Activated T-helper 9 cell treated with anti-CD3 and anti-CD28 coated beads, Interleukin-2, amount 50 U/mL, for 16 hours (primary cell): ENCODE data around the gene PRG3.
"Not testable (repeated sequence)": the region's sequence is repeated elsewhere in the genome, so short reads cannot be mapped to it uniquely, and the experiment has no call there.

Experiments used
- DNase-seq: peaks from one replicate; pipeline ENCODE4 v3.0.0-alpha.2; 2020; ENCODE audit warnings: low read depth

The PRG3 gene

GRCh38 chr11:57387289-57388030, 6.5 kb upstream of the PRG3 start:
- DNase-seq: no peak

- no peak for DNase-seq
Measured at GRCh38 chr11:57386178-57386940, 5.4 kb upstream of the PRG3 start.

GRCh38 chr11:57379732-57380131, 1.2 kb downstream of the PRG3 start:
- no peak for DNase-seq

GRCh38 chr11:57378186-57378585, 2.8 kb downstream of the PRG3 start:
- no peak for DNase-seq

GRCh38 chr11:57377107-57377506, 3.8 kb downstream of the PRG3 start:
- no peak for DNase-seq

GRCh38 chr11:57376095-57377090, 4.6 kb downstream of the PRG3 start:
- DNase-seq: no peak

- DNase-seq: no peak
Measured at GRCh38 chr11:57375490-57375889, 5.5 kb downstream of the PRG3 start.

GRCh38 chr11:57374966-57375365, 6.0 kb downstream of the PRG3 start:
- DNase-seq: no peak

GRCh38 chr11:57373146-57373545, 7.8 kb downstream of the PRG3 start:
- no peak for DNase-seq

GRCh38 chr11:57370941-57371340, 10.0 kb downstream of the PRG3 start:
- DNase-seq: no peak

- no peak for DNase-seq
Measured at GRCh38 chr11:57370251-57370650, 10.7 kb downstream of the PRG3 start.

- DNase-seq: no peak
Measured at GRCh38 chr11:57368845-57369232, 12.1 kb downstream of the PRG3 start.

- no peak for DNase-seq
Measured at GRCh38 chr11:57368106-57368844, 12.7 kb downstream of the PRG3 start.

GRCh38 chr11:57364851-57365660, 15.9 kb downstream of the PRG3 start:
- no peak for DNase-seq

- no peak for DNase-seq
Measured at GRCh38 chr11:57363131-57364080, 17.5 kb downstream of the PRG3 start.

GRCh38 chr11:57361926-57362325, 19.0 kb downstream of the PRG3 start:
- no peak for DNase-seq

- not testable (repeated sequence) for DNase-seq
Measured at GRCh38 chr11:57361420-57361819, 19.5 kb downstream of the PRG3 start.

GRCh38 chr11:57360991-57361390, 20.0 kb downstream of the PRG3 start:
- no peak for DNase-seq

- no peak for DNase-seq
Measured at GRCh38 chr11:57359896-57360690, 20.9 kb downstream of the PRG3 start.
